Measurements from ENCODE around the gene CDK5.

DNA sequence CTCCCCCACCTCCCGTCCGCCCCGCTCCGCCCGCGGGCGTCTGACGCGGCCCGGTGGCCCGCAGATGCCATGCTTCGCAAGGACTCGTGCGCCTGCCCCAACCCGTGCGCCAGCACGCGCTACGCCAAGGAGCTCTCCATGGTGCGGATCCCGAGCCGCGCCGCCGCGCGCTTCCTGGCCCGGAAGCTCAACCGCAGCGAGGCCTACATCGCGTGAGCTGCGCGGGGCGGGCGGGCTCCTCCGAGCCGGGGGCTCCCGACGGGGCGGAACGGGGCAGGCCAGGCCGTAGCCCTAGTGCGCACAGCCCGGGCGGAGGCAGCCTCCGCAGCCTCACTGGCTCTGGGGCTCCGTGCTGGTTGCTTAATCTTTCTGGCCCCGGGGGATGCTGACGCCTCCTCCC, 6.6 kb downstream of the CDK5 start:
- TF ChIP-seq TAF1 (IDR thresholded peaks at IDR 0.05; ENCODE audit: low read depth, low read length) = no peak
- TF ChIP-seq POLR2AphosphoS5 (IDR thresholded peaks at IDR 0.05; ENCODE audit: low read depth, low read length) = no peak
- TF ChIP-seq POLR2A (IDR thresholded peaks at IDR 0.05; ENCODE audit: low read depth, low read length) = no peak
